Epithelial cell of esophagus (primary cell): ENCODE data around the gene RSF1.

Experiments used
- DNase-seq: peaks from one replicate; pipeline ENCODE4 v3.0.0; 2010; ENCODE audit warnings: low read depth
- H3K4me3 ChIP-seq: 2 replicates; pipeline ENCODE4 v1.5.1; 2011; ENCODE audit warnings: mild to moderate bottlenecking, low read length, control low read depth
- TF ChIP-seq, protein P1 (sequence below): IDR thresholded peaks from 2 replicates; pipeline ENCODE4 v1.5.1; 2011; ENCODE audit warnings: low read depth, mild to moderate bottlenecking, low read length, control low read depth, inconsistent platforms; ENCODE audit not compliant: insufficient read depth; ENCODE audit errors: missing control alignments

RSF1 gene

DNA sequence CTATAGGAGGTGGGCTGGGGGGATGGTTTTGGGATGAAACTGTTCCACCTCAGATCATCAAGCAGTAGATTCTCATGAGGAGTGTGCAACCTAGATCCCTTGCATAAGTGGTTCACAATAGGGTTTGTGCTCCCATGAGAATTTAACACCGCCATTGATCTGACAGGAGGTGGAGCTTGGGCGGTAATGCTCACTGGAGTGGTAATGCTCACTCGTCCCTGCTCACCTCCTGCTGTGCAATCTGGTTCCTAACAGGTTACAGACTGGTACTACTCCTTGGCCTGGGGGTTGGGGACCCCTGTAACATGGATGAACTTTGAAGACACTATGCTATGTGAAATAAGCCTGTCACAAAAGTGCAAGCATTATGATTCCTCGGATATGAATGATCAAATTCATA lies 95.9 kb downstream of the RSF1 start:
- H3K4me3 ChIP-seq, result no peak overlapping the region
- DNase-seq, result no peak
- TF ChIP-seq, protein P1, sequence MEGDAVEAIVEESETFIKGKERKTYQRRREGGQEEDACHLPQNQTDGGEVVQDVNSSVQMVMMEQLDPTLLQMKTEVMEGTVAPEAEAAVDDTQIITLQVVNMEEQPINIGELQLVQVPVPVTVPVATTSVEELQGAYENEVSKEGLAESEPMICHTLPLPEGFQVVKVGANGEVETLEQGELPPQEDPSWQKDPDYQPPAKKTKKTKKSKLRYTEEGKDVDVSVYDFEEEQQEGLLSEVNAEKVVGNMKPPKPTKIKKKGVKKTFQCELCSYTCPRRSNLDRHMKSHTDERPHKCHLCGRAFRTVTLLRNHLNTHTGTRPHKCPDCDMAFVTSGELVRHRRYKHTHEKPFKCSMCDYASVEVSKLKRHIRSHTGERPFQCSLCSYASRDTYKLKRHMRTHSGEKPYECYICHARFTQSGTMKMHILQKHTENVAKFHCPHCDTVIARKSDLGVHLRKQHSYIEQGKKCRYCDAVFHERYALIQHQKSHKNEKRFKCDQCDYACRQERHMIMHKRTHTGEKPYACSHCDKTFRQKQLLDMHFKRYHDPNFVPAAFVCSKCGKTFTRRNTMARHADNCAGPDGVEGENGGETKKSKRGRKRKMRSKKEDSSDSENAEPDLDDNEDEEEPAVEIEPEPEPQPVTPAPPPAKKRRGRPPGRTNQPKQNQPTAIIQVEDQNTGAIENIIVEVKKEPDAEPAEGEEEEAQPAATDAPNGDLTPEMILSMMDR, result no peak

DNA sequence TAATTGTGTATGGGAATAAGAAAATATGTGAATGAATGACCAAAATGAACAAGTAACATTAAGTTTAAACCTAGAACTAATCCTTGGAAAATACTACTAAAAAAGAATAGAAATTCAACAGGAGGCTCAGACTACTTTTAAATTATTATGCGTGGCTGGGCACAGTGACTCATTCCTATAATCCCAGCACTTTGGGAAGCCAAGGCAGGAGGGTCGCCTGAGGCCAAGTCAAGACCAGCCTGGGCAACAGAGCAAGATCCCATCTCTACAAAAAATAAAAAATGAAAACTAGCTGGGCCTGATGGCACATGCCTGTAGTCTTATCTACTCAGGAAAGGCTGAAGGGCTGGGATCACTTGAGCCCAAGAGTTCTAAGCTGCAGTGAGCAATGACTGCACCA lies 97.5 kb downstream of the RSF1 start:
- no peak overlapping the region for H3K4me3 ChIP-seq
- TF ChIP-seq, protein P1, result no peak
- no peak for DNase-seq

DNA sequence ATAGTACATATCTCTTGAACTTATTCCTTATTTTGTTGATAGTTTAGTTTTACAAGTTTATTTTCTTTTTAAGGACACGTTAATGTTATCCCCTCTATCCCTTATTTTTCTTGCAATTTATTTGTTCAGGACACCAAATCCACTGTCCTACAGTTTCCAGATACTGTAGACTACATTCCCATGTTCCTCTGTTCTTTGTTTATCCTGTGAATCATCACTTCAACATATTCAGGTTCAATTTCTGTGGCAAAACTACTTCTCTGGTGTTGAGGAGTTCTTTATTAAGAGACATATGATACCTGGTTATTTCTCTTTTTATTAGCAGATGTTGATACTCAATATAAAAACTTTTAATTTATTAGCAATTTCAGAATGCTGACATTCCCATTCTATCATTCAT lies 110.2 kb downstream of the RSF1 start:
- peak; percentile 36 for DNase-seq
- no peak overlapping the region for H3K4me3 ChIP-seq
- TF ChIP-seq, protein P1, result no peak

DNA sequence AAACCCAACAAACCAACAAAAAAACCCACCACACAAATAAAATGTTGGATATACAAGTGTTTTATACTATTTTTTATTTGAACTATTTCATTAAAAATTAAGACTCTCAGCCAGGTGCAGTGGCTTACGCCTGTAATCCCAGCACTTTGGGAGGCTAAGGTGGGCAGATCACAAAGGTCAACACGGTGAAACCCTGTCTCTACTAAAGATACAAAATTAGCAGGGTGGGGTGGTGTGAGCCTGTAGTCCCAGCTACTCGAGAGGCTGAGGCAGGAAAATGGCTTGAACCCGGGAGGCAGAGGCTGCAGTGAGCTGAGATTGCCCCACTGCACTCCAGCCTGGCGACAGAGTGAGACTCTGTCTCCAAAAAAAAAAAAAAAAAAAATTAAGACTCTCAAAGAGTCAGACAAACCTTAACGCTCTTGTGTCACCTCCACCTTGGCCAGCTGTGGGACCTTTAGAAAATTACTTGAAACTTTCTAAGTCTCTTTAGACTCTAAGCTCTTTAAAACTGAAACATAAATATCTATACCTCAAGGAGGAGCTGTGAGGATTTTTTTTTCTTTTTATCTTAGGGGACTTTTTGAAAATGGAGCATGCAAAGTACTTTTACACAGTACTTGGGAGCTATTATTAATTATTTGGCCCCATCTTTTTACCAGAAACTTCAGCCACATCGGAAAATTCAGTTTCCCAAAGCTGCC lies 114.5 kb downstream of the RSF1 start:
- H3K4me3 ChIP-seq, result no peak overlapping the region
- TF ChIP-seq, protein P1, result no peak
- no peak for DNase-seq

DNA sequence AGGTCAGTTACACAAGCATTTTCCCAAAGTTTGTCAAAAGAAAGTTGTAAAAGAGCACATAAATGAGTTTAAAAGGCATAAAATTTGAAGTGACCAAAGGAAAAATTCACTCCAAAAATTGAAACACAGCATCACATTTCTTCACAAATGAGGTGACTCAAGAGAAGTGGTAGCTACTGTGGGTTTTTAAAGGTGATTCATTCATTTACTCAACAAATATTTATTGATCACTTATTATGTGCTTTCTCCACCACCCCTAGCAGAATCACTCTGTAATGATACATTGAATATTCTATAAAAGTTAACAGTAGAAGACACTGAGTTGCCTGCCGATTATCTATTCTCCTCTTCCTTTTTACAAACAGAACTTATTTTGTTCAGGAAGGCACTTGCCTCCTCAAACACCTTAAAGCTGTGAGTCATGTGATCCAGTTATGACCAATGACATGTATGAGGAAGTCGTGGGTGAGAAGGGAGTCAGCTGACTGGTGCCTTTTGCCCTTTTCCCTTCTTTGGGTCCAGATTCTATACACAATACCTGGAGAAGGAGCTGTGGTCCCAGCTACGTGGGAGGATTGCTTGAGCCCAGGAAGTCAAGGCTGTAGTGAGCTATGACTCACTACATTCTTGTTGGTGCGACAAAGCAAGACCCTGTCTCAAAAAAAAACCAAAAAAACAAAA lies 115.2 kb downstream of the RSF1 start:
- TF ChIP-seq, protein P1, result no peak
- peak; percentile 60 for DNase-seq
- no peak overlapping the region for H3K4me3 ChIP-seq

DNA sequence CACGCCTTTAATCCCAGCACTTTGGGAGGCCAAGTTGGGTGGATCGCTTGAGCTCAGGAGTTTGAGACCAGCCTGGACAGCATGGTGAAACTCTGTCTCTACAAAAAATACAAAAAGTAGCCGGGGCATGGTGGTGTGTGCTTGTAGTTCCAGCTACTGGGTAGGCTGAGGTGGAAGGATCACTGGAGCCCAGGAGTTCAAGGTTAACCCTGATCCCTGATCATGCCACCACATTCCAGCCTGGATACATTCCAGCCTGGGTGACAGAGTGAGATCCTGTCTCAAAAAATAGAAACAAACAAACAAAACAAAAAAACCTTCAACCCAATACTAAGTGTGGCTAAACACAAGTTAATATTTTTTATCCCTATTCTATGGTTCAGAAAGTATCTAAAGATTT lies 116.5 kb downstream of the RSF1 start:
- TF ChIP-seq, protein P1, result no peak
- no peak for DNase-seq
- H3K4me3 ChIP-seq, result no peak overlapping the region
